PC-3 (cell line): ENCODE measurements around the gene RNF114. TPM values are rescaled to one million over a fixed set of nuclear protein-coding genes. Genes with fewer than 3 reads are reported as not detected.
A peak's percentile ranks its signal among the peaks of the same experiment; 100 is the strongest.

Source experiments
- ATAC-seq: fragments of 200-7000 bp; cut with Tn5 transposase; 2 replicates; pipeline ENCODE4 v1.9.1; 2020; ENCODE audit warnings: mild to moderate bottlenecking, moderate library complexity
- BruUV-seq: library from RNA; stranded (reverse); fragments of 400-500 nt; replicated peaks from 2 replicates; lab custom pipeline; 2021; lab: Mats Ljungman, UMichigan
- CTCF ChIA-PET: fragments of 300-600 bp; sonication (Branson Sonifier 250); formaldehyde crosslinking; loops from one replicate; lab custom pipeline; 2022; ENCODE audit warnings: antibody characterized with exemption; lab: Charles Lee
- POLR2A ChIA-PET: fragments of 300-600 bp; sonication (Branson Sonifier 250); formaldehyde crosslinking; loops from one replicate; lab custom pipeline; 2022; ENCODE audit warnings: antibody characterized with exemption; ENCODE audit not compliant: unreplicated experiment; lab: Charles Lee
- DNase-seq: peaks from one replicate; pipeline ENCODE4 v3.0.0-alpha.2; 2015
- H2AFZ ChIP-seq: fragments of 300-600 bp; sonication (generic); 2 replicates; pipeline ENCODE4 v1.6.0; 2016; ENCODE audit warnings: antibody characterized with exemption, low read length
- H3F3A ChIP-seq: fragments of 300-600 bp; sonication (generic); one replicate; pipeline ENCODE4 v1.6.0; 2017; ENCODE audit warnings: antibody characterized with exemption, low read length, control low read depth, mild to moderate bottlenecking; ENCODE audit not compliant: unreplicated experiment
- H3K27ac ChIP-seq: fragments of 300-600 bp; sonication (generic); 2 replicates; pipeline ENCODE4 v1.5.1; 2016; ENCODE audit warnings: mild to moderate bottlenecking, low read length
- H3K27me3 ChIP-seq: fragments of 300-600 bp; sonication (generic); 2 replicates; pipeline ENCODE4 v1.6.1; 2016; ENCODE audit warnings: low read length, mixed read lengths
- H3K36me3 ChIP-seq: fragments of 300-600 bp; sonication (generic); 2 replicates; pipeline ENCODE4 v1.6.1; 2016; ENCODE audit warnings: low read depth, mixed run types, low read length, mixed read lengths
- H3K4me1 ChIP-seq: fragments of 300-600 bp; sonication (generic); 2 replicates; pipeline ENCODE4 v1.5.1; 2016; ENCODE audit warnings: low read length; ENCODE audit not compliant: insufficient read depth
- H3K4me2 ChIP-seq: fragments of 300-600 bp; sonication (generic); 2 replicates; pipeline ENCODE4 v1.6.0; 2016; ENCODE audit warnings: low read length
- H3K4me3 ChIP-seq: fragments of 300-600 bp; sonication (generic); 2 replicates; pipeline ENCODE4 v1.5.1; 2016; ENCODE audit warnings: mild to moderate bottlenecking, low read length, mixed read lengths
- H3K79me2 ChIP-seq: fragments of 300-600 bp; sonication (generic); 2 replicates; pipeline ENCODE4 v1.6.1; 2017; ENCODE audit warnings: low read length, mixed read lengths
- H3K9ac ChIP-seq: fragments of 300-600 bp; sonication (generic); 2 replicates; pipeline ENCODE4 v1.6.0; 2016; ENCODE audit warnings: mild to moderate bottlenecking, low read length
- H3K9me2 ChIP-seq: fragments of 300-600 bp; sonication (generic); replicated peaks from 2 replicates; pipeline ENCODE4 v1.6.1; 2016; ENCODE audit warnings: mixed run types, low read length, mixed read lengths
- H3K9me3 ChIP-seq: fragments of 300-600 bp; sonication (generic); 2 replicates; pipeline ENCODE4 v1.6.1; 2016; ENCODE audit warnings: low read length, mixed read lengths
- H4K20me1 ChIP-seq: fragments of 300-600 bp; sonication (generic); 2 replicates; pipeline ENCODE4 v1.6.1; 2016; ENCODE audit warnings: low read length, mixed read lengths
- EZH2 ChIP-seq: fragments of 300-600 bp; sonication (generic); IDR thresholded peaks from one replicate; pipeline ENCODE4 v1.6.1; 2017; ENCODE audit warnings: antibody characterized with exemption, mild to moderate bottlenecking, low read length; ENCODE audit not compliant: unreplicated experiment
- EZH2phosphoT487 ChIP-seq: fragments of 300-600 bp; sonication (generic); IDR thresholded peaks from 2 replicates; pipeline ENCODE4 v1.6.1; 2018; ENCODE audit warnings: mild to moderate bottlenecking, antibody characterized with exemption, low read length, borderline replicate concordance
- intact Hi-C: fragments of 100-400 bp; cut with micrococcal nuclease; formaldehyde crosslinking; loops from 2 replicates; pipeline ENCODE4 v1.9.0; 2023
- total RNA-seq: library from RNA; depleted of rRNA; stranded (reverse); fragments of >200 nt; gene quantifications from 2 replicates; pipeline ENCODE4 v1.2.3, GENCODE V29; 2014
- TF ChIP-seq, protein P1 (sequence below): fragments of 300-600 bp; sonication (generic); conservative IDR thresholded peaks from 2 replicates; pipeline ENCODE4 v1.5.1; 2017; ENCODE audit warnings: antibody characterized with exemption, low read depth, mild to moderate bottlenecking, low read length

Gene RNF114
- total RNA-seq, 1 experiment from 2014 or later, result 133 TPM

DNA sequence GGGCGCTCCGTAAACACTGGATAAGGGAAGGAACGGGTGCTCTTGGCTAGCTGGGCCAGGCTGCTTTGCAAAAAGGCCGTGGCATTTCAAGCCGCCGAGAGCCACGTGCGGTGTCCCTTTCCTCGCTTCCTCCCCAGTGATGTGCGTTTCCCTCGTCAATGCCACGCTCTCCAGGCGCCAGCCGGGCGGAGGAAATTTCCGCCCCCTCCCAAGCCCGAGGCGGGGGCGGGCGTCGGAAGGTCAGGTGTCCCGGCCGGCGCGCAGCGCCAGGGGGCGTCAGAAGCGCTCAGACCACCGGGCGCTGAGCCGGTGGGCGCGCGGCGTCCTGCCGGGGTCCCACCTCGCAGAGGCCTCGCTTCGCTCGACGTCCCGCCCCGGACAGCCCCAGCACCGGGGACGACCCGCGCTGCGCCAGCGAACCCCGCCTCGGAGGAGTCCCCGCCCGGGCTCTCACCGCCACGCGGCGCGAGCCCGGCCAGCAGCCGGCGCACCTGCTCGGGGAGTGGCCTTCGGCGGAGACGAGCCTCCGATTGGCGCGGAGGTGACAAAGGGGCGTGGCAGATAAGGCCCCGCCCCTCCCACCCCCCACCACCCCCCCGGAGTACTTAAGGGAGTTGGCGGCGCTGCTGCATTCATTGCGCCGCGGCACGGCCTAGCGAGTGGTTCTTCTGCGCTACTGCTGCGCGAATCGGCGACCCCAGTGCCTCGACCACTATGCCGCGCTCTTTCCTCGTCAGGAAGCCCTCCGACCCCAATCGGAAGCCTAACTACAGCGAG is 46.3 kb downstream of the RNF114 start, which contains the start of gene SNAI1:
SNAI1 (plus strand) TSS at position 635 of the 777 bp plus-strand sequence; CDS start at position 715, 80 bp downstream.
- Histone ChIP-seq H4K20me1 (no peaks in the 10 kb centered on the region), H3K9me2 (no peaks in the 10 kb centered on the region), H3K9me3 (no peaks in the 10 kb centered on the region), H3K36me3 (no peaks in the 10 kb centered on the region), H2AFZ (peak within 1 kb of the TSS; percentile 54), H3K4me2 (peak within 1 kb of the TSS; percentile 92), H3K27ac (no peak within 1 kb of the TSS), H3K9ac (peak within 1 kb of the TSS; percentile 56), H3K4me3 (peak within 1 kb of the TSS; percentile 70), H3K79me2 (no peaks in the 10 kb centered on the region; the same call in 1 of the 2 replicates), H3K27me3 (no peaks in the 10 kb centered on the region), H3K4me1 (peaks cover 25% of the 10 kb centered on the region), H3F3A (no peaks in the 10 kb centered on the region)
- intact Hi-C loops, result loop anchor here (5.0 kb wide), 1 partner anchor 185 kb away; no protein-coding TSS in a partner anchor
- ATAC-seq (peak; percentile 92), DNase-seq (peak; percentile 96)
- BruUV-seq, result no TSS peak
- POLR2A ChIA-PET, result no interaction called here
- CTCF ChIA-PET, result interaction anchor here (0.7 kb wide), 1 partner anchor 89 kb away, joined by 3 read pairs; no protein-coding TSS in a partner anchor
- TF ChIP-seq, protein P1, sequence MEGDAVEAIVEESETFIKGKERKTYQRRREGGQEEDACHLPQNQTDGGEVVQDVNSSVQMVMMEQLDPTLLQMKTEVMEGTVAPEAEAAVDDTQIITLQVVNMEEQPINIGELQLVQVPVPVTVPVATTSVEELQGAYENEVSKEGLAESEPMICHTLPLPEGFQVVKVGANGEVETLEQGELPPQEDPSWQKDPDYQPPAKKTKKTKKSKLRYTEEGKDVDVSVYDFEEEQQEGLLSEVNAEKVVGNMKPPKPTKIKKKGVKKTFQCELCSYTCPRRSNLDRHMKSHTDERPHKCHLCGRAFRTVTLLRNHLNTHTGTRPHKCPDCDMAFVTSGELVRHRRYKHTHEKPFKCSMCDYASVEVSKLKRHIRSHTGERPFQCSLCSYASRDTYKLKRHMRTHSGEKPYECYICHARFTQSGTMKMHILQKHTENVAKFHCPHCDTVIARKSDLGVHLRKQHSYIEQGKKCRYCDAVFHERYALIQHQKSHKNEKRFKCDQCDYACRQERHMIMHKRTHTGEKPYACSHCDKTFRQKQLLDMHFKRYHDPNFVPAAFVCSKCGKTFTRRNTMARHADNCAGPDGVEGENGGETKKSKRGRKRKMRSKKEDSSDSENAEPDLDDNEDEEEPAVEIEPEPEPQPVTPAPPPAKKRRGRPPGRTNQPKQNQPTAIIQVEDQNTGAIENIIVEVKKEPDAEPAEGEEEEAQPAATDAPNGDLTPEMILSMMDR, result peak; percentile 77
- TF ChIP-seq EZH2, result no peak

DNA sequence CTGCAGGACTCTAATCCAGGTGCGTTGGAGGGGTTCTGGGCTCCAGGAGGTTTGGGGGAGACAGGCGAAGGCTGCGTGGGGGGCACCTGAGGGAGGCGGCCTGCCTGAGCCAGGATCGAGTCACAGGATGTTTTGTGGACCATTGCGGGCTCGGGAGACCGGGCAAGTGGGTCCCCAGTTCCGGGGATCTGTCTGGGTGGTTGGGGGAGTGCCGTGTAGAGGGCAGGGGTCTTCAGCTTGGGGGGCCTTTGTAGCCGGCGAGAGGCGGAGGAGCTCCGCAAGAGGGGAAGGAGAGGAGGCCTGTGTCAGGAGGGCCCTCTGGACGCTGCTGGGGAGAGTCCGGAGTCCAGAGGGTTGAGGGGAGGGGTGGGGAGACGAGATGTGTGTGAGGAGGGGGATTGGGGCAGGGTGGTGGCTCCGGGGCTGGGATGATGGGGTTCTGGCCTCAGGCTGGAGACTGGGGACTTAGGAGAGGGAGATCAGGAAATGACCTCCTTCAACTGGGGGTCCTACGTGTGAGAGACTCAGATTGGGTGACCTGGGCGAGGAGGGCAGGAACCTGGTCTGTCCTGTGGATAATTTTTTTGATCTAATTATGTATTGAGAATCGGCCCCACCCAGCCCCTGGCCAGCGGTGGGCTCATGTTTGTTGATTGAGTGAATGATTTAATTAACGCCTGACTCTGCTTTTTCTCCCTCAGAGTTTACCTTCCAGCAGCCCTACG is 47.1 kb downstream of the RNF114 start:
- ChIA-PET CTCF (no interaction called here), POLR2A (no interaction called here)
- no peak for ATAC-seq
- Histone ChIP-seq H3K4me3 (peak overlapping the region; percentile 70), H3K4me2 (peak overlapping the region; percentile 92), H3K9me2 (no peaks in the 10 kb centered on the region), H3F3A (no peaks in the 10 kb centered on the region), H4K20me1 (no peaks in the 10 kb centered on the region), H3K36me3 (no peaks in the 10 kb centered on the region), H2AFZ (no peak overlapping the region), H3K9me3 (no peaks in the 10 kb centered on the region), H3K4me1 (peaks cover 25% of the 10 kb centered on the region), H3K79me2 (no peaks in the 10 kb centered on the region; the same call in 1 of the 2 replicates), H3K9ac (peak overlapping the region; percentile 56), H3K27ac (no peak overlapping the region), H3K27me3 (no peaks in the 10 kb centered on the region)
- intact Hi-C loops, result loop anchor here (5.0 kb wide), 1 partner anchor 184 kb away; no protein-coding TSS in a partner anchor
- TF ChIP-seq EZH2 (no peak), EZH2phosphoT487 (no peak)
- TF ChIP-seq, protein P1, result no peak
- BruUV-seq, result no TSS peak
- no peak for DNase-seq
